Suprapubic skin (tissue), 4 donors: ENCODE results near the gene ZFAND3. TPM values are rescaled to one million over a fixed set of nuclear protein-coding genes. Genes with fewer than 3 reads are reported as not detected.

Experiments
- DNase-seq, 2 donors: peaks; one replicate each; pipeline ENCODE4 v3.0.0-alpha.2; 2019; ENCODE audit warnings: low spot score in 2 of 2
- H3K27ac ChIP-seq: fragments of 200-600 bp; sonication (generic); one replicate; pipeline ENCODE4 v1.5.1; 2019
- H3K27me3 ChIP-seq: fragments of 200-600 bp; sonication (generic); one replicate; pipeline ENCODE4 v1.5.1; 2019
- H3K36me3 ChIP-seq: fragments of 200-600 bp; sonication (generic); one replicate; pipeline ENCODE4 v1.5.1; 2019
- H3K4me1 ChIP-seq: fragments of 200-600 bp; sonication (generic); one replicate; pipeline ENCODE4 v1.5.1; 2019
- H3K4me3 ChIP-seq: fragments of 200-600 bp; sonication (generic); one replicate; pipeline ENCODE4 v1.5.1; 2019; ENCODE audit warnings: mild to moderate bottlenecking
- H3K9me3 ChIP-seq: fragments of 200-600 bp; sonication (generic); one replicate; pipeline ENCODE4 v1.5.1; 2019
- CTCF ChIP-seq, 2 donors: fragments of 200-600 bp in 1 of 2; fragments of 450-650 bp in 1 of 2; sonication (generic) in 1 of 2; IDR thresholded peaks; one replicate each; pipeline ENCODE4 v1.5.1; 2016 to 2019; ENCODE audit warnings: antibody characterized with exemption in 2 of 2, mild to moderate bottlenecking in 1 of 2, moderate library complexity in 1 of 2
- EP300 ChIP-seq: sonication (generic); formaldehyde crosslinking; IDR thresholded peaks from one replicate; pipeline ENCODE4 v1.6.1; 2017; ENCODE audit warnings: antibody characterized with exemption
- POLR2A ChIP-seq, 2 donors: fragments of 450-650 bp; IDR thresholded peaks; one replicate each; pipeline ENCODE4 v1.6.1; 2017; ENCODE audit warnings: antibody characterized with exemption in 2 of 2, mild to moderate bottlenecking in 2 of 2, moderate library complexity in 2 of 2
- POLR2AphosphoS5 ChIP-seq, 3 donors: sonication (generic); formaldehyde crosslinking; IDR thresholded peaks; one replicate each; pipeline ENCODE4 v1.6.1; 2017; ENCODE audit warnings: antibody characterized with exemption in 3 of 3
- WGBS: methylation state at CpG from one replicate; pipeline ENCODE4 v1.1.5; 2018; 5-methylcytosine and 5-hydroxymethylcytosine counted together
- total RNA-seq, 4 donors: library from RNA; depleted of rRNA; stranded (reverse); fragments of >200 nt; gene quantifications; one replicate each; pipeline ENCODE4 v1.1.0, GENCODE V29; 2016

Gene ZFAND3
- total RNA-seq, 4 donors from 2014 or later, result 31.1 to 41.0 (median 36.3) TPM

DNA sequence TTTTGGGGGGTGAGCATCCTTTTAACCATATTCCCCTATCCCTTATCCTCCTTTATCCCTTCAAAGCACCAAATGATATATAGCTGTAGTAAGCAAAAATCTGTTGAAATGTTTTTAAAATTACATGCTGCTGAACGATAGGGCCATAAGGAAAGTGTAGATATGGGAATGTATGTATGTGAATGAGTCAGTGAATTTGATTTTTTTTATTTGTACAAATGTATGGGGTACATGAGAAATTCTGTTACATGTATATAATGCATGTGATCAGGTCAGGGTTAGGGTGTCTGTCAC is 327.2 kb downstream of the ZFAND3 start:
- 90% methylated on average over 1 of the region's 1 CpG for WGBS

GRCh38 chr6:38148606-38149005 is 329.1 kb downstream of the ZFAND3 start:
- no peak overlapping the region for H3K27ac ChIP-seq
- WGBS, result 83% methylated on average over 2 of the region's 2 CpGs
- TF ChIP-seq CTCF (IDR thresholded peaks at IDR 0.05), result no peak
- no peak for TF ChIP-seq EP300
- TF ChIP-seq POLR2AphosphoS5 (IDR thresholded peaks at IDR 0.05), result no peak
- no peak for TF ChIP-seq POLR2A (IDR thresholded peaks at IDR 0.05)
- no peaks in the 10 kb centered on the region for H3K9me3 ChIP-seq
- peaks cover 16% of the 10 kb centered on the region for H3K36me3 ChIP-seq
- DNase-seq, result no peak
- no peaks in the 10 kb centered on the region for H3K27me3 ChIP-seq
- peaks cover 24% of the 10 kb centered on the region for H3K4me1 ChIP-seq
- no peak overlapping the region for H3K4me3 ChIP-seq

More for the DNA sequence above, 327.2 kb downstream of the ZFAND3 start:
- no peak for DNase-seq
- Histone ChIP-seq H3K27me3 (no peaks in the 10 kb centered on the region), H3K4me1 (peaks cover 24% of the 10 kb centered on the region), H3K4me3 (no peak overlapping the region), H3K27ac (no peak overlapping the region), H3K9me3 (no peaks in the 10 kb centered on the region), H3K36me3 (peaks cover 4% of the 10 kb centered on the region)
- no peak for TF ChIP-seq POLR2AphosphoS5 (IDR thresholded peaks at IDR 0.05)
- no peak for TF ChIP-seq EP300
- TF ChIP-seq CTCF (IDR thresholded peaks at IDR 0.05), result no peak
- TF ChIP-seq POLR2A (IDR thresholded peaks at IDR 0.05), result no peak

GRCh38 chr6:38149531-38149930 is 330.0 kb downstream of the ZFAND3 start:
- DNase-seq, result no peak
- WGBS, result 75% methylated on average over 2 of the region's 2 CpGs

GRCh38 chr6:38150021-38150420 is 330.5 kb downstream of the ZFAND3 start:
- WGBS, result 83% methylated on average over 3 of the region's 3 CpGs
- TF ChIP-seq POLR2AphosphoS5 (IDR thresholded peaks at IDR 0.05) (no peak), EP300 (no peak), CTCF (IDR thresholded peaks at IDR 0.05) (no peak), POLR2A (IDR thresholded peaks at IDR 0.05) (no peak)
- H3K4me3 ChIP-seq, result no peak overlapping the region
- H3K27me3 ChIP-seq, result no peaks in the 10 kb centered on the region
- no peak overlapping the region for H3K27ac ChIP-seq
- no peak for DNase-seq
- H3K9me3 ChIP-seq, result no peaks in the 10 kb centered on the region
- H3K4me1 ChIP-seq, result peaks cover 24% of the 10 kb centered on the region
- H3K36me3 ChIP-seq, result peaks cover 20% of the 10 kb centered on the region

More at GRCh38 chr6:38149531-38149930, 330.0 kb downstream of the ZFAND3 start:
- Histone ChIP-seq H3K36me3 (peaks cover 21% of the 10 kb centered on the region), H3K27me3 (no peaks in the 10 kb centered on the region), H3K27ac (no peak overlapping the region), H3K9me3 (no peaks in the 10 kb centered on the region), H3K4me3 (no peak overlapping the region), H3K4me1 (peaks cover 24% of the 10 kb centered on the region)
- no peak for TF ChIP-seq POLR2AphosphoS5 (IDR thresholded peaks at IDR 0.05)
- no peak for TF ChIP-seq EP300
- no peak for TF ChIP-seq POLR2A (IDR thresholded peaks at IDR 0.05)
- TF ChIP-seq CTCF (IDR thresholded peaks at IDR 0.05), result no peak

DNA sequence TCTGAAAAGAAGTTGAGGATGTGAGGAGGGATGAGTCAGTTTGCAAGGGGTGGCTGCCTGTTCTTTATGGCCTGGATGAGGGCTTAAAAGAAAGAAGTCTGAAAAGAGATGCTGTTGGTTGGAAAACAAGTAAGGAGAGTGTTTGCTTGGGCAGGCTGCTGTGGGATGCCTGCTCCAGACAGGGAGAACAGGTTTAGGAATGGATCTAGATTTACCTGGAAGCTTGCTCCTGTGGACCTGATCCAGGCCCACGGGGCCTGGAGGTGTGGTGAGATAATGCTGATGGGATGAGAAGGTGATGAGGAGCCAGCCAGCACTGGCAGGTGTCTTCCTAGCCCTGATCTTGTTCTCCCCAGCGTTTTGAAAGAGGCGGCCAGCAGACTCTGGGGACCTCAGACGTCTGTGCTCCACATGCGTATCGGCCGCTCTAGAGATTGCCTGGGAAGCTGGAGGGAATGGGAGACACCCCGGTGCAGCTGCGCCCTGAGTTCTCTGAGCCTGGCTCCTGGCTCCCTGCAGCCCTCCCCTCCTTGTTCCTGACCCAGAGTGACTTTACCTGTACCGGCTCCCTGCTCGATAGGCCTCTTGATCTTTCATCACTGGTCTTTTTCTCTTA is 331.3 kb downstream of the ZFAND3 start:
- no peaks in the 10 kb centered on the region for H3K27me3 ChIP-seq
- H3K4me1 ChIP-seq, result peaks cover 24% of the 10 kb centered on the region
- 71% methylated on average over 7 of the region's 11 CpGs for WGBS
- H3K27ac ChIP-seq, result no peak overlapping the region
- no peak overlapping the region for H3K4me3 ChIP-seq
- DNase-seq, result no peak
- peaks cover 19% of the 10 kb centered on the region for H3K36me3 ChIP-seq
- H3K9me3 ChIP-seq, result no peaks in the 10 kb centered on the region
- TF ChIP-seq EP300 (no peak), POLR2A (IDR thresholded peaks at IDR 0.05) (no peak), POLR2AphosphoS5 (IDR thresholded peaks at IDR 0.05) (no peak), CTCF (IDR thresholded peaks at IDR 0.05) (no peak)
